GM18870 (cell line): ENCODE results near the gene BCAS2.

Experiments
- ATAC-seq: cut with Tn5 transposase; IDR thresholded peaks from one replicate; pipeline ENCODE4 v1.9.1; 2021; ENCODE audit warnings: moderate library complexity; ENCODE audit not compliant: unreplicated experiment

BCAS2 gene

GRCh38 chr1:114559356-114559755 is 22.1 kb downstream of the BCAS2 start:
- ATAC-seq = no peak

DNA sequence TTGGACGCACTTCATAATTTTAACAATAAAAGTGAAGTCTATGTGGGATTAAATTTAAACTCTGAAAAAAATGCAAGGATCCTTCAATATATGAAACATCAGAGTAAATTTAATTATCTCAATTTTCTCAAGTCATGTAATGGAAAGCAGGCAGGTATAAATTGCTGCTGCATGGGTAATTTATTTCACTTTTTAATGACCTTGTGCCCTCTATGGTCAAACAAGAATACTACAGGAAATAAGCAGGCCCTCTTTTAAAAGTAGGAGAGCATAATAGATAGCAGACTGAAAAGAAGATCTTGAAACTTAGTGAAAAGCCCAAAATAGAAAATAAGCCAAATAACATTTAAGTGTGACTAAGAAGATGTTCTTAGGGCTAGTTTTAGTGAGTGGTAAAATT is 22.9 kb downstream of the BCAS2 start:
- no peak for ATAC-seq

GRCh38 chr1:114554577-114554976 is 26.8 kb downstream of the BCAS2 start:
- ATAC-seq = no peak

GRCh38 chr1:114552106-114552639 is 29.2 kb downstream of the BCAS2 start:
- no peak for ATAC-seq

DNA sequence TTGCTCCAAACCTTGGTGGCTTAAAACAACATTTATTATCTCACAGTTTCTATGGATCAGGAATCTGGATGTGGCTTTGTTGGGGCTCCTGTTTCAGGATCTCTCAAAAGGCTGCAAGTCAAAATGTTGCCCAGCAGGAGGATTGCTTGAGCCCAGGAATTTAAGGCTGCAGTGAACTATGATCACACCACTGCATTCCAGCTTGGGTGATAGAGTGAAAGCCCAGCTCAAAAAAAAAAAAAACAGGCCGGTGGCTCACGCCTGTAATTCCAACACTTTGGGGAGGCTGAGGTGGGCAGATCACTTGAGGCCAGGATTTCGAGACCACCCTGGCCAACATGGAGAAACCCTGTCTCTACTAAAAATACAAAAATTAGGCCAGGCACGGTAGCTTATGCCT is 30.0 kb downstream of the BCAS2 start:
- ATAC-seq = no peak

DNA sequence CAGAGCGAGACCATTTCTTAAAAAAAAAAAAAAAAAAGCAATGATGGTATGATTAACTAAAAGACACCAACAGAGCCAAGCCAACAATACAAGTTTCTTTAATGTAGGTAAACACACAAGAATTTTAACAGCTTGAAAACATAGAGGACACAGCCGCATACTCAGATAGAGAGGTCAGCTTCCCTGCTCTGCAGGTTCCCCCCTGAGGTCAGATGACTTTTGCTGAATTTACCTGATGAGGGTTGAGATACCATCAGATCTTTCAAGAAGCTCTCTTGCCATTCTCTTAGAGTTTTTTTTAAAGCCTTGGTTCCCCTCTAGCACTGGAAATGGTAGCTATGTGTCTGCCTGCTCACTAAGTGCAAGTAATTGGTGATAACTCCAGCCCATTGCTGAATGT is 31.1 kb downstream of the BCAS2 start:
- no peak for ATAC-seq

- ATAC-seq = no peak
These were observed 32.3 kb downstream of the BCAS2 start for GRCh38 chr1:114549137-114549536.

DNA sequence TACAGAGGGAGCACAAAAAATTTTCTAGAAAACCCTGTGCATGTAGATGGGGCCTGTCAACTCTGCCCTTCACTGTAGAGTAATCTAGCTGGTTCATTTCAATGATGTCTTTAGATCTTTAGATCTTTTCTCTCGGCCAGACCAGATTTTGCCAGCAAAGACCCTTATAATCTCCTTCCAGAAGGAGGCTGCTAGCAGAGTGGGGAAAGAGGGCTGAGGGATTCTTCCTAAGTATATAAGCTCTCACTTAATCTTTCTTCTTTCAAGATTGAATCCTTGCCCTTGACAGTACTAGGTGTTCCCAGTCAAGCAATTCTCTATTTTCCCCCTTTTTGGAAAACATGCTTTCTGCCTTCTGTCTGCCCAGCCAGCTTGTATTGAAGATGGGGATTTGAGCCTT is 34.3 kb downstream of the BCAS2 start:
- ATAC-seq = no peak

GRCh38 chr1:114545796-114546195 is 35.6 kb downstream of the BCAS2 start:
- ATAC-seq = no peak

DNA sequence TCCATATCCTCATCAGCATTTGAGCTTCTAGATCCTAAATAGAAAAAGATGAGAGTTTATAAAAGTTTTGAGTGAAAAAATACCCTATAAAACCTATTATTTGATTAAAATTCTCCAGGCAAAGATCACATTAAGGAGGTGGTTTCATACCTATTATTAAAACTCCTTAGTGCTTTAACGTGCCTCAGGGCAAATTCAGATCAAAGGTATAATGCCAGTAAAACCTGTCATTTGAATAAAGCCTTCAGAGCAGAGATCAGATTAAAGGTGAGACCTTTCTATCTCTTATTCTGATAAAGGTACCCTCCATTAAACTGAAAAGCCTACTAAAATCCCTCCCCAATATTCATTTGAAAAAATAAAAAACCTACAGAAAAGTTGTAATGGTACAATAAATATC is 36.1 kb downstream of the BCAS2 start:
- no peak for ATAC-seq

- ATAC-seq = no peak
These were observed 40.6 kb downstream of the BCAS2 start for GRCh38 chr1:114540821-114541220.

- no peak for ATAC-seq
These were observed 41.1 kb downstream of the BCAS2 start for GRCh38 chr1:114540272-114540671.

- no peak for ATAC-seq
These were observed 45.4 kb downstream of the BCAS2 start for GRCh38 chr1:114536043-114536442.

DNA sequence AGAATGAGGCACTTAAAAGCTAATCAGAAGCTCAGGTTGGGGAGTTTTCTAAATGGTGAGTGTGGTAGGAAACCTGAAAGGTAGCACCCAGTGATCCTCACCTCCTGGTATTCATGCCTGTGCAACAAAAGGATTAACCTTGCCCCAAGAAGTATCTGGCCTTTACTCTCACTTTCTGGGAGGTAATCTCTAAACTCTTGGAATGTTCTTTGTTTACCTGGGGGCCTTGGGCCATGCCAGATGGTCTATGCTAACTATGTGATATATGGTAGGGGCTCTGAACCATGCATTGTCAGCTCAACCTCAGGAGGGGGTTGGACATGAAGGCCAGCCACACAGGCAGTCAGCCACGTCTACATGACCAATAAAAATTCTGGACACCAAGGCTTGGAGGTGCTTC is 46.0 kb downstream of the BCAS2 start:
- ATAC-seq = no peak

DNA sequence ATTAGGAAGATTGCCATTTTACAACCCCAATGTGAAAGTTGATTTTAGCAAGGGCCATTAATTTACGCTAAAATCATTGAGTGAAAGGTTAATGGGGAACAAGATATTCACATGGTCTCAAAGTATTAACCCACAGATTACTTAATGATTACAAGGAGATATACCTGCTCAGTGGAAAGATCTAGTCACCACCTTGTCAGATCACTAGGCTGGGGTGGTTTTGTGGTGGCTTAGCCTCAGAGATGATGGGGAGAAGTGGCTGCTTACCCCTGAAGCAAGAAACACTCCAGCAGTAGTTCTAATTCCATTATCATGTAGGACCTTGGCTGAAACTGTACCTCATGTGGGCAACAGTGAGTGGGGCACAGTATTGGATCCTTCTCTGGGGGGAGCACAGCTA is 50.3 kb downstream of the BCAS2 start:
- ATAC-seq = no peak

GRCh38 chr1:114530224-114530623 is 51.2 kb downstream of the BCAS2 start:
- ATAC-seq = no peak

DNA sequence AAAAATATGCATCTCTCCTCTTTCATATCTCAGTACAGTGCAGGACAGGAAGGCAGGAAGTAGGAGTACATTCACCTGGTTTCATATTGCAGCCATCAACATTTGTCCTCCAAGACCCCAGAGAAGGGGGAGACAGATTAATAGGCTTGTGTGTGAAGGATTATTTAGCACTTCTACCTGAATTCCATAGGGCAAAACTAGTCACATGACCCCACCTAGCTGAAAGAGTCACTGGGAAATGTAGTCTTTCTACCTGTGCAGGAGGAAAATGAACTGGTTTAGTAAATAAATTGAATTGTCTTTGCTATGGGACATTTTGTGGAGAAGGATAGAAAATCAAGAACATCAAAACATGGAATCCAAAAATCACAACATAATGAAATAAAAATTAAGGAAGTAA is 56.5 kb downstream of the BCAS2 start:
- ATAC-seq = no peak

- ATAC-seq = no peak
These were observed 59.2 kb downstream of the BCAS2 start for GRCh38 chr1:114522264-114522575.

GRCh38 chr1:114521396-114522263 is 59.8 kb downstream of the BCAS2 start:
- ATAC-seq = no peak
